Measurements from ENCODE around the gene KY. TPM values are rescaled to one million over a fixed set of nuclear protein-coding genes. Genes with fewer than 3 reads are reported as not detected.

Gene KY
- total and polyA plus RNA-seq, 2 experiments from 2014 or later = not detected

- Histone ChIP-seq H2AFZ (no peak overlapping the region), H3F3A (replicated peaks; ENCODE audit: low read depth) (no peaks in the 10 kb centered on the region; the same call in 1 of the 2 replicates), H3K27ac (ENCODE audit: low read depth) (no peak overlapping the region), H3K4me2 (no peak overlapping the region), H3K27me3 (ENCODE audit: insufficient read depth) (peaks cover 79% of the 10 kb centered on the region), H3K79me2 (replicated peaks; ENCODE audit: insufficient read depth) (no peaks in the 10 kb centered on the region), H4K20me1 (replicated peaks; ENCODE audit: insufficient read depth) (peaks cover 5% of the 10 kb centered on the region), H3K4me3 (no peak overlapping the region), H3K4me1 (ENCODE audit: insufficient read depth) (peaks cover 6% of the 10 kb centered on the region; the same call in 1 of the 2 replicates), H3K36me3 (ENCODE audit: insufficient read depth) (no peaks in the 10 kb centered on the region), H3K9me2 (ENCODE audit: insufficient read depth) (no peaks in the 10 kb centered on the region)
- DNase-seq (ENCODE audit: low spot score) (no peak), ATAC-seq (no peak)
- Mint-ChIP-seq H3K4me3 (no peak overlapping the region), H3K27ac (no peak overlapping the region), H3K27me3 (ENCODE audit: insufficient read depth, low read depth, poor library complexity) (peaks cover 62% of the 10 kb centered on the region), H3K36me3 (ENCODE audit: low read depth) (no peaks in the 10 kb centered on the region), H3K9me3 (no peaks in the 10 kb centered on the region), H3K4me1 (peaks cover 9% of the 10 kb centered on the region)
- no peak for TF ChIP-seq ZNF114 (CRISPR knock-in tag; IDR thresholded peaks at IDR 0.05)
- no peak for TF ChIP-seq REST (IDR thresholded peaks at IDR 0.05; ENCODE audit: unreplicated experiment)
- TF ChIP-seq ZNF331 (CRISPR knock-in tag; IDR thresholded peaks at IDR 0.05; ENCODE audit: low read depth) = no peak
- TF ChIP-seq NANOG (IDR thresholded peaks at IDR 0.05; ENCODE audit: borderline replicate concordance) = no peak
- no peak for TF ChIP-seq JUNB (IDR thresholded peaks at IDR 0.05; ENCODE audit: unreplicated experiment)
- TF ChIP-seq STAT1 (IDR thresholded peaks at IDR 0.05; ENCODE audit: unreplicated experiment) = no peak
- TF ChIP-seq POLR2AphosphoS5 (IDR thresholded peaks at IDR 0.05; ENCODE audit: low read depth) = no peak
- TF ChIP-seq CTCF (conservative IDR thresholded peaks at IDR 0.05; ENCODE audit: low read depth in 2 of 2) = no peak
- no peak for TF ChIP-seq ZNF462 (CRISPR knock-in tag; IDR thresholded peaks at IDR 0.05)
- no peak for TF ChIP-seq EZH2phosphoT487 (IDR thresholded peaks at IDR 0.05; ENCODE audit: unreplicated experiment)
- TF ChIP-seq CREB1 (CRISPR knock-in tag; IDR thresholded peaks at IDR 0.05; ENCODE audit: low read depth) = no peak
- TF ChIP-seq ETS1 (IDR thresholded peaks at IDR 0.05) = no peak
- TF ChIP-seq EZH2 (IDR thresholded peaks at IDR 0.05; ENCODE audit: low read depth, unreplicated experiment) = no peak
These were observed 2.7 kb downstream of the KY start for GRCh38 chr3:134647902-134648760.

All from GM23338 (cell line).